Mucosa of rectum (tissue), 2 donors: Measurements from ENCODE around the gene C11orf21.

ENCODE experiments used
- H3K27ac ChIP-seq, 2 donors: one replicate each; pipeline ENCODE4 v1.7.0; 2013; ENCODE audit warnings: inconsistent platforms in 2 of 2, low read depth in 2 of 2, low read length in 2 of 2
- H3K27me3 ChIP-seq, 2 donors: one replicate each; pipeline ENCODE4 v1.7.0; 2013; ENCODE audit warnings: low read length in 2 of 2; ENCODE audit not compliant: control insufficient read depth in 2 of 2, insufficient read depth in 2 of 2
- H3K36me3 ChIP-seq, 2 donors: one replicate each; pipeline ENCODE4 v1.7.0; 2013; ENCODE audit warnings: low read length in 2 of 2; ENCODE audit not compliant: control insufficient read depth in 2 of 2, insufficient read depth in 2 of 2
- H3K4me1 ChIP-seq, 2 donors: one replicate each; pipeline ENCODE4 v1.7.0; 2013; ENCODE audit warnings: low read length in 2 of 2, mild to moderate bottlenecking in 1 of 2; ENCODE audit not compliant: control insufficient read depth in 2 of 2, insufficient read depth in 2 of 2
- H3K4me3 ChIP-seq, 2 donors: one replicate each; pipeline ENCODE4 v1.7.0; 2013; ENCODE audit warnings: low read length in 2 of 2
- H3K9ac ChIP-seq, 2 donors: one replicate each; pipeline ENCODE4 v1.7.0; 2013; ENCODE audit warnings: low read length in 2 of 2, low read depth in 1 of 2, mild to moderate bottlenecking in 1 of 2
- H3K9me3 ChIP-seq, 2 donors: one replicate each; pipeline ENCODE4 v1.7.0; 2013; ENCODE audit warnings: low read length in 2 of 2; ENCODE audit not compliant: control insufficient read depth in 2 of 2
- donor health status: healthy.
- donor health status: Normal muscosa, but diverticular disease.

C11orf21 gene

DNA sequence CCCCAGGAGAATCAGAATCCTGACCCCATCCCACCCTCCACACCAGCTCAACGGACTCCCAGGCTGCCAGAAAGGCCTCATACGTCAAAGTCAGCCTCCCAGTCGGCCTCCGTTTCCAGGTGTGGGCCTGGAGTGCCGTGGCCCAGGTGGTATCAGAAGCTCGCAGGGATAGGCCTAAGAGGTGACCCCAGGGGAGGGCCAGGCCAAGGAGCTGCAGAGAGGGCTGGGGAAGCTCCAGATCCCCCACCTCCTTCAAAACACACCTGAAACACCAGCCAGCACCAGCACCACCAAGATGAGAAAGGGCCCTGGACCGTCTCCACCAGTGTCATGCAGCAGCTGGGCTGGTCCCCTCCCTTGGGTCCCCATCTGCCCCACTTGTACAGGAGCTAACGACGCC is 51.7 kb downstream of the C11orf21 start:
- Histone ChIP-seq H3K36me3 (no peaks in the 10 kb centered on the region), H3K4me3 (no peak overlapping the region), H3K9ac (no peak overlapping the region), H3K27ac (no peak overlapping the region), H3K4me1 (no peaks in the 10 kb centered on the region), H3K9me3 (no peaks in the 10 kb centered on the region), H3K27me3 (no peaks in the 10 kb centered on the region)

GRCh38 chr11:2249189-2249916 is 52.4 kb downstream of the C11orf21 start:
- no peaks in the 10 kb centered on the region for H3K36me3 ChIP-seq
- no peaks in the 10 kb centered on the region for H3K27me3 ChIP-seq
- no peak overlapping the region for H3K27ac ChIP-seq

DNA sequence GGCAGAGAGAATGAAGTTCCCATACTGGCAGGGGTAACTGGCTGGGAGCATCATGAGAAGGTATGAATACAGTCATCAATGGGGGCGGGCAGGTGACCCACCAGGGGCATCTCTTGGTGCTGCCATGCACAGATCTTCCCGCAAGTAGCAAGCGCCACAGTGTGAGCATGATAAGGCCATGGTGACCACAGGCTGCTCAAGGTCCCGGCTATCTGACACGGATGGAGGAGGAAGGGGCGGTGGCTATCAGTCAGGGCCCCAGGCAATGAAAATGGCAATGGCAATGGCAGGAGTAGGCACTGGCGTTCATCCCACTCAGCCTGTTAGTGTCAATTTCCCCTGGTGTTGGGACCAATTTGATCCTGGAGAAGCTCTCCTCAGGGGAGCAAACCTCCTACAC is 53.0 kb downstream of the C11orf21 start:
- no peaks in the 10 kb centered on the region for H3K27me3 ChIP-seq
- no peaks in the 10 kb centered on the region for H3K9me3 ChIP-seq
- no peak overlapping the region for H3K9ac ChIP-seq
- no peaks in the 10 kb centered on the region for H3K4me1 ChIP-seq
- H3K4me3 ChIP-seq: no peak overlapping the region
- H3K36me3 ChIP-seq: no peaks in the 10 kb centered on the region
- H3K27ac ChIP-seq: no peak overlapping the region

More at GRCh38 chr11:2249189-2249916, 52.4 kb downstream of the C11orf21 start:
- Histone ChIP-seq H3K9me3 (no peaks in the 10 kb centered on the region), H3K9ac (no peak overlapping the region), H3K4me3 (no peak overlapping the region), H3K4me1 (no peaks in the 10 kb centered on the region)

GRCh38 chr11:2248242-2248641 is 53.5 kb downstream of the C11orf21 start:
- H3K4me3 ChIP-seq: no peak overlapping the region
- no peaks in the 10 kb centered on the region for H3K4me1 ChIP-seq
- no peak overlapping the region for H3K9ac ChIP-seq
- no peaks in the 10 kb centered on the region for H3K27me3 ChIP-seq
- no peaks in the 10 kb centered on the region for H3K36me3 ChIP-seq
- H3K9me3 ChIP-seq: no peaks in the 10 kb centered on the region
- H3K27ac ChIP-seq: no peak overlapping the region

DNA sequence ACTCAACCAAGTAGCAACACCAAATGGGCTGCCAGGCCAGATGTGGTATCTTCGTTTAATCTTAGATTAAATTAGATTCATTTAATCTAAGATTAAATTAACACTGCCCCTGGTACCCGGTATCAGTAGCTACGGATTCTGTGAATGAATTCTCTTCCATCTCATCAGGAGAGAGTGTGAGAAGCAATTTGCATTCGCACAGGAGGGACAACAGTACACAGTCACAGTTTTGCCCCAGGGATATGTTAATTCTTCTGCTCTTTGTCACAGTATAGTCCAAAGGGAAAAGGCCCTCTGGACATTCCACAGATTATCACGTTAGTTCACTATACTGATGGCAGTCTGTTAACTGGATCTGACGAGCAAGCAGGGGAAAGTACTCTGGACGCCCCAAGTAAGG is 54.2 kb downstream of the C11orf21 start:
- no peaks in the 10 kb centered on the region for H3K36me3 ChIP-seq
- no peaks in the 10 kb centered on the region for H3K4me1 ChIP-seq
- no peaks in the 10 kb centered on the region for H3K9me3 ChIP-seq
- H3K4me3 ChIP-seq: no peak overlapping the region
- H3K9ac ChIP-seq: no peak overlapping the region
- H3K27ac ChIP-seq: no peak overlapping the region
- H3K27me3 ChIP-seq: no peaks in the 10 kb centered on the region
